HG03159 (cell line): ENCODE measurements around the gene TBCB.
"Not testable (repeated sequence)": the region's sequence is repeated elsewhere in the genome, so short reads cannot be mapped to it uniquely, and the experiment has no call there.

Experiments used
- ATAC-seq: cut with Tn5 transposase; IDR thresholded peaks from one replicate; pipeline ENCODE4 v1.9.1; 2021; ENCODE audit warnings: mild to moderate bottlenecking, moderate library complexity; ENCODE audit not compliant: unreplicated experiment

TBCB gene

GRCh38 chr19:36169084-36169760, 54.0 kb downstream of the TBCB start:
- ATAC-seq: no peak

GRCh38 chr19:36172852-36173251, 57.6 kb downstream of the TBCB start:
- no peak for ATAC-seq

GRCh38 chr19:36173846-36174245, 58.6 kb downstream of the TBCB start:
- not testable (repeated sequence) for ATAC-seq
